Lower leg skin (tissue), 3 donors: ENCODE results near the gene SPOCK1.

Experiments used
- POLR2A ChIP-seq, 2 donors: fragments of 450-650 bp; IDR thresholded peaks; one replicate each; pipeline ENCODE4 v1.6.1; 2016 to 2017; ENCODE audit warnings: antibody characterized with exemption in 2 of 2, mild to moderate bottlenecking in 1 of 2, moderate library complexity in 1 of 2
- TF ChIP-seq, protein P1 (sequence below), 3 donors: fragments of 450-650 bp; IDR thresholded peaks; one replicate each; pipeline ENCODE4 v1.5.1; 2016; ENCODE audit warnings: antibody characterized with exemption in 3 of 3, mild to moderate bottlenecking in 3 of 3, moderate library complexity in 2 of 3

DNA sequence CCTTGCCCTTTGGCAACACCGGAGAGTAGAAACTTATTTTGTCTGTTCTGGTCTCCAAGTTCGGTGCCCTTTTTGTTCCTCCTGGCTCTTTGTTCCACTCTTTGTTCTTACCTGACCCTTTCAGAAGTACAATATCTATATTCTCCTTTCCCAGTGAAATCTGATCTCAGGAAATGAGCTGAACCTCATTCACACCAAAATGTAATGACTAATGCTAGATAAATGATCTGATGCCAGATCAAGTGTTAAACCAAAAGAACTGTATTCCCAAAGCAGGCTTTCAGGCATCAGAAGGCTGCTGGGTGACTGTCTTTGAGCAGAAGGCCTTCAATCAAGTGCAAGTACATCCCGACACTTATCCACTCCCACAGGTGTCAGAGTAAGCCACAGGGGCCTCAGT, 156.4 kb downstream of the SPOCK1 start:
- TF ChIP-seq, protein P1, sequence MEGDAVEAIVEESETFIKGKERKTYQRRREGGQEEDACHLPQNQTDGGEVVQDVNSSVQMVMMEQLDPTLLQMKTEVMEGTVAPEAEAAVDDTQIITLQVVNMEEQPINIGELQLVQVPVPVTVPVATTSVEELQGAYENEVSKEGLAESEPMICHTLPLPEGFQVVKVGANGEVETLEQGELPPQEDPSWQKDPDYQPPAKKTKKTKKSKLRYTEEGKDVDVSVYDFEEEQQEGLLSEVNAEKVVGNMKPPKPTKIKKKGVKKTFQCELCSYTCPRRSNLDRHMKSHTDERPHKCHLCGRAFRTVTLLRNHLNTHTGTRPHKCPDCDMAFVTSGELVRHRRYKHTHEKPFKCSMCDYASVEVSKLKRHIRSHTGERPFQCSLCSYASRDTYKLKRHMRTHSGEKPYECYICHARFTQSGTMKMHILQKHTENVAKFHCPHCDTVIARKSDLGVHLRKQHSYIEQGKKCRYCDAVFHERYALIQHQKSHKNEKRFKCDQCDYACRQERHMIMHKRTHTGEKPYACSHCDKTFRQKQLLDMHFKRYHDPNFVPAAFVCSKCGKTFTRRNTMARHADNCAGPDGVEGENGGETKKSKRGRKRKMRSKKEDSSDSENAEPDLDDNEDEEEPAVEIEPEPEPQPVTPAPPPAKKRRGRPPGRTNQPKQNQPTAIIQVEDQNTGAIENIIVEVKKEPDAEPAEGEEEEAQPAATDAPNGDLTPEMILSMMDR (IDR thresholded peaks at IDR 0.05) = no peak
- no peak for TF ChIP-seq POLR2A (IDR thresholded peaks at IDR 0.05)
